EH (cell line): ENCODE measurements around the gene P2RX7.
A peak's percentile ranks its signal among the peaks of the same experiment; 100 is the strongest.
"Not testable (repeated sequence)": the region's sequence is repeated elsewhere in the genome, so short reads cannot be mapped to it uniquely, and the experiment has no call there.

Experiments
- DNase-seq: peaks from one replicate; pipeline ENCODE4 v3.0.0-alpha.2; 2015; ENCODE audit warnings: low read depth

Gene P2RX7

GRCh38 chr12:121170611-121171260 is 38.1 kb downstream of the P2RX7 start:
- peak; percentile 41 for DNase-seq

- DNase-seq: no peak
Measured at GRCh38 chr12:121172145-121172544, 39.5 kb downstream of the P2RX7 start.

DNA sequence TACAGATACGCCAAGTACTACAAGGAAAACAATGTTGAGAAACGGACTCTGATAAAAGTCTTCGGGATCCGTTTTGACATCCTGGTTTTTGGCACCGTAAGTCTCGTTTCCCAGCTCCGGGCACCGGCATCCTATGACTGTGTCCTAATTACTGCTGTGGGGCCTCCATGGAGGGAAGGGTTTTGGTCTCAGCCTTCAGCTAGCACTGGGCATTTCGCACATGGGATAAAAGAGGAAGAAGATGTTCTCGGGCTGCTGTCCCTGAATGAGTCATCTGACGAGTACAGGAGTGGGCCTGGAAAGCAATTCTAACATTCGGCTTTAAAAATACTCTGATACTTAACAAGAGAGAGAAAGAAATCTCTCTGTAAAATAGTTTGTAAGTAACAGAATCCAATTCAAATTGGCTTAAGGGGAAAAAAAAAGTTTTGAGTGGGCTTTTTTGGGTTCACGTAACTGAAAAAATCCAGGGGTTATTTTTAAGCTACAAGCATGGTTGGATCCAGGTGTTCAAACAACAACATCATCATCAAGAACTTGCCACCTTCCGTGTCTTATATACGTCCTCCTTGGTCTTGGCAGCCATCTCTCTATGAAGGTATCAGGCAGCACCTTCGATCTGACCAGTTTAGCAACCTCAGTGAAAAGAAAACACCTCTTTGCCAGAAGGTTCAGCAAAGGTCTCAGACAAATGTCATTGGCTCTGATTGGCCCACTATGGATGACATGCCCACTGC is 42.9 kb downstream of the P2RX7 start:
- peak; percentile 54 for DNase-seq

- no peak for DNase-seq
Measured at GRCh38 chr12:121176826-121177529, 44.3 kb downstream of the P2RX7 start.

DNA sequence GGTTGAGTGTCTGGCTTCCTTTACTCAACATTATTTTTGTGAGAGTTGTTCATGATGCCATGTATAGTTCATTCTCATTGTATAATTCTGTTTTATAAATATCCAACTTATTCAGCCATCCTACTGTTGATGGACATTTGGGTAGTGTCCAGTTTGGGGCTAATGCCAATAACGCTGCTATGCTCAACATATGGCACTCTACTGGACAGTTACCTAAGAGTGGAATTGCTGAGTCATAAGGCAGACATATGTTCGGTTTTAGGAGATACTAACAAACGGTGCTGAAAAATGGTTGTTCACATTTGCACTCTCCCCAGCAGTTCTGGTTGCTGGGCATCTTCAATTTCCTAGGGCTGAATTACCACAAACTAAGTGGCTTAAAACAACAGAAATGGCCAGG is 48.5 kb downstream of the P2RX7 start:
- peak; percentile 62 for DNase-seq

GRCh38 chr12:121182222-121182893 is 49.7 kb downstream of the P2RX7 start:
- no peak for DNase-seq

DNA sequence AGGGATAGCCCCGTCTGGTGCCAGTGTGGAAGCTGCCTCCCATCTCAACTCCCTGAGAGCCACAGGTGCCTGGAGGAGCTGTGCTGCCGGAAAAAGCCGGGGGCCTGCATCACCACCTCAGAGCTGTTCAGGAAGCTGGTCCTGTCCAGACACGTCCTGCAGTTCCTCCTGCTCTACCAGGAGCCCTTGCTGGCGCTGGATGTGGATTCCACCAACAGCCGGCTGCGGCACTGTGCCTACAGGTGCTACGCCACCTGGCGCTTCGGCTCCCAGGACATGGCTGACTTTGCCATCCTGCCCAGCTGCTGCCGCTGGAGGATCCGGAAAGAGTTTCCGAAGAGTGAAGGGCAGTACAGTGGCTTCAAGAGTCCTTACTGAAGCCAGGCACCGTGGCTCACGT is 51.7 kb downstream of the P2RX7 start:
- no peak for DNase-seq

DNA sequence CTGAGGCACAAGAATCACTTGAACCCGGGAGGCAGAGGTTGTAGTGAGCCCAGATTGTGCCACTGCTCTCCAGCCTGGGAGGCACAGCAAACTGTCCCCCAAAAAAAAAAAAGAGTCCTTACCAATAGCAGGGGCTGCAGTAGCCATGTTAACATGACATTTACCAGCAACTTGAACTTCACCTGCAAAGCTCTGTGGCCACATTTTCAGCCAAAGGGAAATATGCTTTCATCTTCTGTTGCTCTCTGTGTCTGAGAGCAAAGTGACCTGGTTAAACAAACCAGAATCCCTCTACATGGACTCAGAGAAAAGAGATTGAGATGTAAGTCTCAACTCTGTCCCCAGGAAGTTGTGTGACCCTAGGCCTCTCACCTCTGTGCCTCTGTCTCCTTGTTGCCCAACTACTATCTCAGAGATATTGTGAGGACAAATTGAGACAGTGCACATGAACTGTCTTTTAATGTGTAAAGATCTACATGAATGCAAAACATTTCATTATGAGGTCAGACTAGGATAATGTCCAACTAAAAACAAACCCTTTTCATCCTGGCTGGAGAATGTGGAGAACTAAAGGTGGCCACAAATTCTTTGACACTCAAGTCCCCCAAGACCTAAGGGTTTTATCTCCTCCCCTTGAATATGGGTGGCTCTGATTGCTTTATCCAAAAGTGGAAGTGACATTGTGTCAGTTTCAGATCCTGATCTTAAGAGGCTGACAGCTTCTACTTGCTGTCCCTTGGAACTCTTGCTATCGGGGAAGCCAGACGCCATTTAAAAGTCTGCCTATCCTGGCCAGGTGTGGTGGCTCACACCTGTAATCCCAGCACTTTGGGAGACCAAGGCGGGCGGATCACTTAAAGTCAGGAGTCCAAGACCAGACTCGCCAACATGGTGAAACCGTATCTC is 52.6 kb downstream of the P2RX7 start:
- no peak for DNase-seq

GRCh38 chr12:121186826-121187225 is 54.1 kb downstream of the P2RX7 start:
- no peak for DNase-seq

GRCh38 chr12:121187501-121187900 is 54.8 kb downstream of the P2RX7 start:
- DNase-seq: no peak

DNA sequence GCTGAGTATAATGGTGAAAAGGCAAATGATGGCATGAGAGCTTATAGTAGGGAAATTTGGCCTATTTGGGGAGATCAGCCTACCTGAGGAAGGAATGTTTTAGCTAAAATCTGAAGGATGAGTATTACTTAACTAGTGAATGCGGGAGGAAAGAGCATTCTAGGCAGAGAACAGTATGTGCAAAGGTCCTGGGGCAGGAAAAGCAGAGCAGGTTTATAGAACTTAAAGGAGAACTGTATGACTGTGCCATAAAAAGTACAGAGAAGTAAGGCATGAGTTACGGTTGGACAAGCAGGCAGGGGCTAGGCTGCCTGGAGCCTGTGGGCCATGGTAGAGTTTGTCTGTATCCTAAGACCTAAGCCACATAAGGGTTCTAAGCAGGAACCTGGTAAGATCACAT is 55.6 kb downstream of the P2RX7 start:
- DNase-seq: no peak

DNA sequence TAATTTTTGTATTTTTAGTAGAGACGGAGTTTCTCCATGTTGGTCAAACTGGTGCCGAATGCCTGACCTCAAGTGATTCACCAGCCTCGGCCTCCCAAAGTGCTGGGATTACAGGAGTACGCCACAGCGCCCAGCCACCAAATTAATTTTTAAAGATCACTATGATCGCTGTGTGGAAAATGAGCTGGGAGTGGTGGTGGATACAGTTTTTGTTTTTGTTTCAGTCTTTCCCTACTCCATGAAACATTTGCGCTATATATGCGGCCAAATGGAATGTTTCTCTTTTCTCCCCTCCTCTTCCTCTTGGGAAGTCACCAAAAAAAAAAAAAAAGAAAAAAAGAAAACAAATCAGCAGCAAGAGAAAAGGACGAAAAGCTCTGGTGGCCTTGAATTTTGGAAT is 56.5 kb downstream of the P2RX7 start:
- no peak for DNase-seq

DNA sequence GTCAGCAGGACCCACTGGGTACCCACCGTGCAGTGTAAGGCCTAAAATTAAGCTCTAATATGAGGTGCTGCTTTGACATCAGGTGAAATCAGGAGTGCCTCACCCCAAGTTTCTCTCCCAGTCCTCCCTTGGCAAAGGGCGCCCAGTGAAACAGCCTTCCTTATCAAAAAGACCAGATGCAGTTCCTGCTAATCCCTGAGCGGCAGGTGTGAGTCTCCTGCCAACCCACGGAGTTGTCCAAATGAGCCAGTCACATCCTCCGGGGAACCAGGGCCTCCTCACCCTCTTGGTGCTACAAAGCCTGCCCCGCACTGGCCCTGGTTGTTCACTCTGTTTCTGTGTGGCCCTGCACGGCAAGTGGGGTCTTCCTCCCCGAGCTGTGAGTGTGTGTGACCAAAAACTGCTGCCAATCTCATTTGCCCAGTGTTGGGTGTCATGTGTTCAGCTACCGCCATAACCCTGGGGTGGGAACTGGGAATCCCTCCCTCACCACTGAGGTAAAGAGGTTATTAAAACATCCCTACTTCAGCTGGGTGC is 57.0 kb downstream of the P2RX7 start:
- DNase-seq: no peak

DNA sequence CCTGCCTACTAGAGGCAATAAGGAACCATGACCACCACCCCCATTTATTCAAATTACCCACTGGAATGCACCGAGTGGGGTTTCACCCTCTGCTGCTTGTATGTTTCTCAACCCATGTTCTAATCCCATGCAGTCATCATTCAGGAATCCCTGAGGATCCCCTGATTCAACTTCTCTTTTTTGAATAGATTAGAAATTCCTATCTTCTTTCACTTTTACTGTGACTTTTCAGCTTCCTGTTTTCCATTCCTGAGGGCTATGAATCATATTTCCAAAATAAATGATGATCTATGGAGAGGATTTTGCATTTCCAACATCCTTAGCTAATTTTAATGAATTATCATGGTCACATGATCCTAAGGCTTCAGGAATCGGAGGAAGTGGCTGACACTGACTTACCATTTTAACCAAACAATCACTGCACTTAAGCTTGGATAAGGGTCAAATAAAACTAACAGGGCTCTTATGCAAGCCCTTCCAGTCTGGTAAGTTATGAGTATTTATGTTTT is 57.9 kb downstream of the P2RX7 start:
- peak; percentile 98 for DNase-seq

DNA sequence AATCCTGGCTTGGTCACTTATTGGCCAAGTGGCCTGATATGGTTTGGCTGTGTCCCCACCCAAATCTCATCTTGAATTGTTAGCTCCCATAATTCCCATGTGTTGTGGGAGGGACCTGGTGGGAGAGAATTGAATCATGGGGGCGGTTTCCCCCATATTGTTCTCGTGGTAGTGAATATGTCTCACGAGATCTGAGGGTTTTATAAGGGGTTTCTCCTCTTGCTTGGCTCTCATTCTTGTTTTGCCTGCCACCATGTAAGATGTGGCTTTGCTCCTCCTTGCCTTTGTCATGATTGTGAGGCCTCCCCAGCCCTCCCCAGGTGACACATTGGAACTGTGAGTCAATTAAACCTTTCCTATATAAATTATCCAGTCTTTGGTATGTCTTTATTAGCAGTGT is 58.5 kb downstream of the P2RX7 start:
- no peak for DNase-seq

GRCh38 chr12:121196902-121197301 is 64.2 kb downstream of the P2RX7 start:
- DNase-seq: no peak

GRCh38 chr12:121198949-121199348 is 66.3 kb downstream of the P2RX7 start:
- no peak for DNase-seq

DNA sequence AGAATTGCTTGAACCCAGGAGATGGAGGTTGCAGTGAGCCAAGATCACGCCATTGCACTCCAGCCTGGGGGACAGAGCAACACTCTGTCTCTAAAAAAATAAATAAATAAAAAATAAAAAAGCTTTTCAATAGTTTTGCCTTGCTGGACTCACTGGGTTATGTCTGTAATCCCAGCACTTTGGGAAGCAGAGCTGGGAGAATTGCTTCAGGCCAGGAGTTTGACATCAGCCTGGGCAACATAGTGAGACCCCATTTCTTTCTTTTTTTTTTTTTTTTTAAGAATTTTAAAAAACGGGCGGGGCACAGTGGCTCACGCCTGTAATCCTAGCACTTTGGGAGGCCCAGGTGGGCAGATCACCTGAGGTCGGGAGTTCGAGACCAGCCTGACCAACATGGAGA is 68.5 kb downstream of the P2RX7 start:
- DNase-seq: not testable (repeated sequence)

DNA sequence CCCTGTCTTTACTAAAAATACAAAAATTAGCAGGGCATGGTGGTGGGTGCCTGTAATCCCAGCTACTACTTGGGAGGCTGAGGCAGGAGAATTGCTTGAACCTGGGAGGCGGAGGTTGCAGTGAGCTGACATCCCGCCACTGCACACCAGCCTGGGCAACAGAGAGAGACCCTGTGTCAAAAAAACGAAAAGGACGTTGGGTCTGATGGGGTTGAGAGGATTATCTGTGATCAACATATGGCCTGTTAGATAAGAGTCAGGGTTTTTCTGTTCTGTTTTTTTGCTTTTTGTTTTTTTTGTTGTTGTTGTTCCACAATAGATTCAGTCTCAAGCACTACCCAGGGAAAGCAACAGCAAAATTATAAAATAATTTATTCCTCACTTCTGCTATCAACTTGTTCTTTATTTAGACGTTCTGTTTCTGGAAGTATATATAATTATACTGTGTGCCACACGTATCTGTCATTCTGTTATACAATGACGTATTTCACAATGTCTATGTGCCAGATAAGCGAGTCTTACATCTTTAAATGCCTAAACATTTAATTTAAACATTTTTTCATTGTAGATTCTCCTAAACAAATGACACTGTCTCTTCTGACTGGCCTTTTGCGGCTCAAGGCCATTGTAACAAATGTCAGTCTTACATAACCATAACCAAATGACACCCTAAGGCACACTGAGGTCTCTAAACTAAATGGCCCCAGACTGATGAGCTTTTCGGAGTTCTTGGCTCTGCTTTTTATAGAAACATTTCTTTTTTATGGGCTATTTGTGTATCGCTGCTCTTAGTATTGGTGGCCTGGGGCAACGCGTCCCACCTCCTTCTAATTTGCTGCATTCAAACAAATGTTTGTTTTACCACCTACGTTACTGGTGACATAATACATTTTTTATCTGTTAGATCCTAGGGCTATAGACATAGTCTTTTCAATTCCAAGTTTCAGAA is 70.0 kb downstream of the P2RX7 start:
- DNase-seq: peak; percentile 81

DNA sequence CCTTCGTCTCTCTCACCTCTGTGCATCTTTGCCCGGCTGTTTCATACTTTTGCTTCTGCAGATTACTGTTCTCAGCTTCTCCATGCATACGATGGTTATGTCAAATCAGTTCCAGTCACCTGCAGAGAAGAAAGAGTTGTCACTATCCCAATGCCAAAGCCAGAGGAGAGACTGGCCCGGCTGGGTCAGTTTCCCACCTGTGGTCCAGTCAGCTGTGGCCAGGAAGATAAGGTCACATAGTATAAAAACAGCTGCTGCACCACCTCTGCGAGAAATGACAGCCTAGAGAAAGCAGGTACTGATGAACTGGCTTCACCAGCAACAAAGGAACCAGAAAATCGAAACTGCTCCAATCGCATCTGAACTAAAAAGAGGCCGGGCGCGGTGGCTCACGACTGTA is 70.8 kb downstream of the P2RX7 start:
- DNase-seq: no peak
